H54 (cell line): ENCODE data around the gene CALHM1.
A peak's percentile ranks its signal among the peaks of the same experiment; 100 is the strongest.

Source experiments
- DNase-seq: peaks from one replicate; pipeline ENCODE4 v3.0.0; 2011; ENCODE audit warnings: low spot score, mixed read lengths; ENCODE audit not compliant: insufficient read length
- FAIRE-seq: peaks from 3 replicates; lab custom pipeline; 2011; peaks lifted over from hg19 to GRCh38; lab: Jason Lieb, UNC
- POLR2A ChIP-seq: IDR thresholded peaks from 2 replicates; pipeline ENCODE4 v1.6.1; 2011; ENCODE audit warnings: low read depth, mild to moderate bottlenecking, low read length

The CALHM1 gene

DNA sequence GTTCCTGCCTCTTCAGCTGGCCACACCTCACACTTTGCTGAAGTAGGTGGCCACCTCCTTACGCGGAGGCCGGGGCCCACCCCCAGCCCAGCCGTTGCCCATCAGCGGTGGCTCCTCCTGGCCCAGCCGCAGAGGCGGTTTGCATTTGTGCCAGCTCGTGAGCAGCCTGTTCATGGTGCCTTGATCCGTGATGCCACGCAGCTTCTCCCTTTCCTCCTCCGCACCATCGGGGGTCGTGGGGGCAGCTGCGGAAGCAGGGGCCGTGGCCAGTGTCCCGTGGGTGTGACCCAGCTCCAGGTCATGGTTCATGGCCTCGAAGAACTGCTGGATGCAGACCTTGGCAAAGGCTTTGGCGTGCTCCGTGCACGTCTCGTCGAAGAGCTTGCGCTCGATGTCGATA lies 3.5 kb downstream of the CALHM1 start:
- no peak for TF ChIP-seq POLR2A
- DNase-seq (no peak), FAIRE-seq (no peak)

DNA sequence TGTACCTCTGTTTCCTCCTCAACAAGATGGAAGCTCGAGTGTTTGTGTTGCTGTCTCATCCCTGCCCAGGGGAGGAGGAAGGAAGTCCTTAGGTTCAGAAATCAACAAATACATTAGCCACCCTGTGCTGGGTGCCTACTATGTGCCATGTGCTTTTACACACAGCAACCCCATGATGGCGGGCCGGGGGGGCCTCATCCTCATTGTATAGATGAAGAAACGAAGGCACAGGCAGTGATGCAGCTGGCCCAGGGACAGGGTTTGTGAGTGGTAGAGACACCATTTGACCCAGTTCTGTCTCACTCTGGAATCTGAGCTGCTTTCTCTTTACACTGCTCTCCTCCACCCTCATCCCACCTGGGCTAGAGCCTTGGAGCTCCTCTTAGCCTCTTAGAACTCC lies 4.7 kb downstream of the CALHM1 start:
- TF ChIP-seq POLR2A = no peak
- DNase-seq = no peak
- FAIRE-seq = no peak

DNA sequence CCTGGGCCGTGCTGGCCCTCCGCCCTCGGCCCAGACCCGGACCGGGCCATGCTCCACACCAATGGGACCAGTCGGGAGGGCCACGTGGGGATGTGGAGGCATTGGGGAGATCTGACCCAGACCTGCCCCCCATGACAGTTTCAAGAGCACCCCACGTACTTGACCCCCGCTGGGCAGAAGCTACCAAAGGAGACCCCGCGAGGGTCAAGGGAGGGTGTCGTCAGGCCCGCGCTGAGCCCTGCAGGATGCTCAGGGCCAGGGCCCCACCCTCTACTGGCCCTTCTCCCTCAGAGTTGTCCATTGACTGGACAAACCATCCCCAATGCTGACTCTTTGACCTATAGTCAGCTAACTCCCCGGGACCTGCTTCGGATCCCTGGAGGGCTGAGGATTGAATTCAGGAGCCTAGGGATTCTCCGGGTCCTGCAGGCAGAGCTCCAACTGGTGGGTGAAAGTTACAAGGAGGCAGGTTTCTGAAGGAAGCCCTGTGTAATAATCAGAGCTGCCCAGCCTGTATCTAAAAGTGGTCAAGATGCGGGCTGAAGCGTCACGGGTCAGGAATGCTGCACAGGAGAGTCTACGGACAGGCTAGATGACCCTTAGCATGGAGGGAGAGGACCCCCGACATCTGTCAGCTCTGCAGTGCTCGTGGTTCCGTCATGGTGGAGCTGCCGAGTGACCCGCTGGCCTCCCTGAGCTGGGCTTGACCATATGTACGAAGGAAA lies 6.0 kb downstream of the CALHM1 start:
- TF ChIP-seq POLR2A = no peak
- FAIRE-seq (no peak), DNase-seq (no peak)

DNA sequence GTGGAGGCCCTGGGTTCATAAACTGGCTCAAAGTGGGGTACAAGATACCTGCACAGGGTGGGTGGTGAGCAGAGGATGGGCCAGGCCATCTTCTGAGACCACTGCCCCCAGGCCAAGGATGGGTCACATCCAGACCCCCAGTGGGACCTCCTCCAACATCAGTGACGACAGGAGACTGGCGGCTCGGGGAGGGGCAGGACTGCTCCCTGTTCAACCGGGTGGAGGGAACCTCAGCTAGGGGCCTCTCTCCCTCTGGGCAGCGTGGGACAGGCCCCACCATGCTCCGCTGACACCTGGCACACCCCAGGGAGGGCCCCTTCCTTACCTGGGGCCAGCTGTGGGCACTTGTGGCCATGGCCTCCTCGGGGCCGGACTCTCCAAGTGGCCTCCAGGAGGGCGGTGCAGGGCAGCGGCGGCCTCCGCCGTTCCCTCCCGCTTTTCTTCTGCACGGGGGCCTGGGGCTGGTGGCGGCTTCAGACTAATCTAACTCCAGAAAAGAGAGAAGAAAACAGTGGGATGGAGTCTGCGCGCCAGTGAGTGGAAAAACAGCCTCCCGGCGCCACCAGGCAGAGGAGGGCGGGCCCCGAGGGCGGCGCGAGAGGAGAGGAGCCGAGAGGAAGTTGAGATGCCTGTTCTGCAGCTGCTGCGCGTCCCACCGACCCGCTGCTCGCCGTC lies 6.7 kb downstream of the CALHM1 start, which contains the start of gene CALHM2:
Gene CALHM2, minus strand, starts transcription at position 540 of the 675 bp plus-strand sequence. CDS start 2,429 bp downstream, outside the sequence.
- no peak for FAIRE-seq
- peak; percentile 64 for TF ChIP-seq POLR2A
- peak; percentile 84 for DNase-seq

DNA sequence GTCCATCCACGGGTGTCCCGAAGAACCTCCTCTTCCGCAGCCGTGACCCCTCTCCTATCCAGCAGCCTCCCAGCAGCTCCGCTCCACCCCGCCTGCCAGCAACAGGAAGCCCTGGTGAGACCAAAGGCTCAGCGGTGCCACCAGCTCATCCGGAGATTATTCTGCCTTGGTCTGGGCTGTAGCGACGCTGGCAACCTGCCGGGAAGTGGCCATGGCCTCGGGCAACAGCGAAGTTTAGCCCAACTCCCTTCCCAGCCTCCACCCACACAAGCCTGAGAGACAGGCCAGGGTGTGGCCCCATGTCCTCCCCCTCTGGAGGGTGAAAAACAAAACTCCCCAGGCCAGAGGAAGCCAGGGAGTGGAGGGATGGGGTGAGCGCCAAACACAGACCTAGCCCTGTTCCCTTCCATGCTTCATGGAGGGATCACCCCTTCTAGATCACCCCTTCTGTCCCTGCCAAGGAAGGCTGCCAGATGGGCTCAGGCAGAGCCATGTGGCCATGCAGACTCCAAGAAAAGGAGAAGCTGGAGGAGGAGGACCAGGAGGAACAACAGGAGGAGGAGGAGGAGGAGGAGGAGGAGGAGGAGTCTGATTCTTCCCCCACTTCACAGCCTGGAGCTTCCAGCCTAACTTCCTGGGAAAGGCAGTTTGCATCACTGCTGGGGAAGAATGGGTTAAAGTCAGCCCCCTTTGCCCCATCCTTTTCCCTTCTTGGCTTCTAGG lies 7.4 kb downstream of the CALHM1 start:
- TF ChIP-seq POLR2A = 0 out of 2 replicates have a peak, but pooled peaks have one; percentile 35
- DNase-seq (peak; percentile 87), FAIRE-seq (no peak)

DNA sequence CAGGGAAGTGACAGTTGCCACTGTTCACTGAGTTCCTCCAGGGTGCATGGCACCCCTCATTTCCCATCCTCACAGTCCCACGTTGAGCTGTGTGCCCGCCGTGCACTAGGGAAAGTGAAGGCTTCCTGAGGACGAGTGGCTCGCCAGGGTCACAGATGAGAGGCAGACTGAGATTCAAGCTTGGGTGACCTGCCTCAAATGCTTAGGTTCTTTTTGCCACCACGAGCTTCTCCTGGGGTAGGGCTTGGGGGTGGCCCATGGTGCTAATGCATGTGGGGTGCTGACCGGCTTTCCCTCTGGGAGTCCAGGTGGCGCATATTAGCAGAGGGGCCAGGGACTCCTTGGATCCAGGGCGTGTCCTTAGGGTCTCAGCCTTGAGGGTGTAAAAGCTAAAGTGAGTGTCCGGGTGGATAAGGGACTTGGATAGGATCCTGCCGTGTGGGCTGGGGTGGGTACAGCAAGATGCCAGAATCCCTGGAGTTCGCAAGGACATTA lies 8.5 kb downstream of the CALHM1 start:
- FAIRE-seq = no peak
- TF ChIP-seq POLR2A = no peak
- no peak for DNase-seq

- DNase-seq = no peak
- TF ChIP-seq POLR2A = no peak
- no peak for FAIRE-seq
Measured at GRCh38 chr10:103449208-103450144, 9.2 kb downstream of the CALHM1 start.

- FAIRE-seq (no peak), DNase-seq (peak; percentile 74)
- TF ChIP-seq POLR2A = no peak
Measured at GRCh38 chr10:103448746-103449145, 10.0 kb downstream of the CALHM1 start.

DNA sequence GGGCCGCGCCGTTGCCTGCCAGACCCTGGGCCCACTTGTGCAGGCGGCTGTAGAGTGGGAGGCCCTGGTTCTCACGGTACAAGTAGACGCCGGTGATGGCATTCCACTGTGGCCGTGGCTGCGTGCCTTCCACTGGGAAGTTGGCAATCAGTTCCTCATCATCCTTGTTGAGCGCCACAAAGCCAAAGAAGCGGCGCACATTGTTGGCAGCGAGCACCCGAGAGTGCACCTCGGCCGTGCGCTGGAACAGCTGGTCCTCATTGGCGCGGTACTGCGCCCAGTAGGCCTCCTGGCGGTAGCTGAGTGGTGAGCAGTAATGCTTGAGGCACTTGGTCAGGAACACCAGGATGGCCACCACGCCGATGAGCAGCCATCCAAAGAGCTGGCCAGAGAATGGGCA lies 11.5 kb downstream of the CALHM1 start:
- no peak for TF ChIP-seq POLR2A
- no peak for DNase-seq
- FAIRE-seq = no peak

GRCh38 chr10:103445767-103446567 lies 12.7 kb downstream of the CALHM1 start:
- FAIRE-seq = no peak
- DNase-seq = peak; percentile 43
- no peak for TF ChIP-seq POLR2A

GRCh38 chr10:103445366-103445765 lies 13.3 kb downstream of the CALHM1 start:
- FAIRE-seq = no peak
- no peak for DNase-seq
- no peak for TF ChIP-seq POLR2A

GRCh38 chr10:103444478-103444877 lies 14.2 kb downstream of the CALHM1 start:
- FAIRE-seq (no peak), DNase-seq (no peak)
- no peak for TF ChIP-seq POLR2A
